ENCODE measurements around the gene EDAR. TPM values are rescaled to one million over a fixed set of nuclear protein-coding genes. Genes with fewer than 3 reads are reported as not detected.

Gene EDAR
- total and polyA plus RNA-seq, 2 of the 8 experiments (the other 6 are each of a cell fraction or from before 2014, with no cell fraction given), result not detected

DNA sequence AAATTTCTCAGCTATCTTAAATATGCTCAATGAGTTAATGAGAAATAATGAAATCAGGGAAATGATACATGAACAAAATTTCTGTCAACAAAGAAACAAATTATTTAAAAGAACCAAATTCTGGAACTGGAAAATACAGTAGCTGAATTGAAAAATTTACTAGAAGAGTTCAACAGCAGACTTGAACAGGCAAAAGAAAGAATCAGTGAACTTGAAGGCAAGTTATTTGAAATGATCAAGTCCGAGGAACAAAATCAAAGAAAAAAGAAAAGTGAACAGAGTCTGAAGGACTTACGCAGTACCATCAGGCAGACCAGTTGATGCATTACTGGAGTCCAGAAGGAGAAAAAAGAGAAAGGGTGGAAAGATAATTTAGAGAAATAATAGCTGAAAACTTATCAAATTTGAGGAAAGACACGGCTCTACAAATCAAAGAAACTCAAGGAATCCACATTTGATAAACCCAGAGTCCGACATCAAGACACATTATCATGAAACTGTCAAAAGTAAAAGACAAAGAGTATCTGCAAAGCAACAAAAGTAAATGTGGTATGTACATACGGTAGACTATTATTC lies 118.9 kb downstream of the EDAR start:
- H3K36me3 ChIP-seq (ENCODE audit: control insufficient read depth in 2 of 4, insufficient read depth in 4 of 4, low read length in 3 of 4), result peaks cover 0 to 8% (median 3%) of the 10 kb centered on the region in 4 experiments; a peak in 5 of 8 replicates
- H3K4me2 ChIP-seq (ENCODE audit: insufficient read depth in 1 of 2, low read depth in 2 of 2, low read length in 2 of 2), result no peak overlapping the region
- H3K18ac ChIP-seq (ENCODE audit: extremely low read depth, low read length), result no peak overlapping the region
- H4K20me1 ChIP-seq (replicated peaks in 1 of 2; ENCODE audit: control insufficient read depth in 1 of 2, insufficient read depth in 2 of 2, low read length in 2 of 2), result no peaks in the 10 kb centered on the region
- CTCF ChIA-PET (ENCODE audit: partially characterized antibody), result interaction anchor here (0.7 kb wide), 1 partner anchor 229 kb away, joined by 3 read pairs; no protein-coding TSS in a partner anchor
- no peak overlapping the region for H3K4ac ChIP-seq (replicated peaks; ENCODE audit: insufficient read length, low read depth, low read length)
- H2BK20ac ChIP-seq (ENCODE audit: low read length), result no peak overlapping the region
- no peak overlapping the region for H4K5ac ChIP-seq (ENCODE audit: insufficient read length, low read depth, low read length)
- DNase-seq (ENCODE audit: low read depth in 1 of 2, low spot score in 2 of 2) (no peak), FAIRE-seq (no peak)
- H3K23ac ChIP-seq (ENCODE audit: insufficient read length), result no peak overlapping the region
- no peaks in the 10 kb centered on the region for H3K9me3 ChIP-seq (ENCODE audit: insufficient read depth in 2 of 2, low read depth in 1 of 2, low read length in 1 of 2)
- no peak overlapping the region for H3K9ac ChIP-seq (replicated peaks in 1 of 4; ENCODE audit: extremely low read depth in 1 of 4, low read depth in 3 of 4, low read length in 3 of 4)
- no peaks in the 10 kb centered on the region for H3K27me3 ChIP-seq (replicated peaks in 1 of 4; ENCODE audit: control insufficient read depth in 3 of 4, extremely low read depth in 1 of 4, insufficient read depth in 3 of 4, low read length in 3 of 4)
- no peaks in the 10 kb centered on the region for H3K23me2 ChIP-seq (ENCODE audit: low read depth, low read length)
- H3K56ac ChIP-seq (replicated peaks; ENCODE audit: insufficient read length, low read depth, low read length), result no peak overlapping the region
- H3K27ac ChIP-seq (ENCODE audit: low read depth, low read length), result no peak overlapping the region
- H4K91ac ChIP-seq (replicated peaks; ENCODE audit: insufficient read length, low read length), result no peak overlapping the region
- H3K14ac ChIP-seq (ENCODE audit: insufficient read length), result no peak overlapping the region
- no peak overlapping the region for H2BK15ac ChIP-seq (ENCODE audit: low read length)
- no peak overlapping the region for H2BK5ac ChIP-seq (ENCODE audit: low read depth, low read length)
- POLR2A ChIA-PET (ENCODE audit: partially characterized antibody), result no interaction called here
- WGBS, 2 experiments (ENCODE audit: extremely low coverage in 1 of 2, insufficient coverage in 1 of 2, insufficient read length in 1 of 2, insufficient replicate concordance in 2 of 2, low coverage in 1 of 2, low lambda C conversion rate in 2 of 2, missing lambda C conversion rate in 1 of 2), result 94% methylated on average over 5 of the region's 5 CpGs; no CpG with 5 or more reads in 1 of the 2 experiments
- H2BK12ac ChIP-seq (ENCODE audit: low read depth, low read length), result no peak overlapping the region
- no peaks in the 10 kb centered on the region for H3K4me1 ChIP-seq (replicated peaks in 1 of 4; ENCODE audit: control insufficient read depth in 3 of 4, insufficient read depth in 4 of 4, low read length in 3 of 4)
- H2AK5ac ChIP-seq (ENCODE audit: low read depth, low read length), result no peak overlapping the region
- no peaks in the 10 kb centered on the region for H3K79me1 ChIP-seq (ENCODE audit: low read depth, low read length)
- H4K8ac ChIP-seq (ENCODE audit: extremely low read depth, insufficient read depth, low read length), result no peak overlapping the region
- no peaks in the 10 kb centered on the region for H3K79me2 ChIP-seq (ENCODE audit: control insufficient read depth in 1 of 2, insufficient read depth in 2 of 2, low read length in 2 of 2)
- TF ChIP-seq TAF7 (optimal IDR thresholded peaks at IDR 0.05; ENCODE audit: borderline replicate concordance, low read depth, low read length) (no peak), JUN (IDR thresholded peaks at IDR 0.05; ENCODE audit: low read depth, low read length) (no peak), POLR2A (IDR thresholded peaks at IDR 0.05; ENCODE audit: control extremely low read depth in 1 of 2, low read depth in 2 of 2, low read length in 2 of 2) (no peak), BRCA1 (IDR thresholded peaks at IDR 0.05; ENCODE audit: low read depth, low read length) (no peak), KDM1A (IDR thresholded peaks at IDR 0.05; ENCODE audit: borderline replicate concordance, low read length) (no peak), USF2 (IDR thresholded peaks at IDR 0.05; ENCODE audit: low read length) (no peak), RNF2 (IDR thresholded peaks at IDR 0.05; ENCODE audit: borderline replicate concordance, low read depth, low read length, missing control alignments, poor library complexity, severe bottlenecking) (no peak), BACH1 (IDR thresholded peaks at IDR 0.05; ENCODE audit: low read length) (no peak), CTBP2 (IDR thresholded peaks at IDR 0.05; ENCODE audit: borderline replicate concordance, insufficient read depth, insufficient read length, low read length) (no peak), BCL11A (IDR thresholded peaks at IDR 0.05; ENCODE audit: low read depth in 2 of 2, low read length in 2 of 2) (no peak), TEAD4 (IDR thresholded peaks at IDR 0.05; ENCODE audit: low read depth, low read length) (no peak), YY1 (IDR thresholded peaks at IDR 0.05; ENCODE audit: low read depth, low read length) (no peak), SAP30 (IDR thresholded peaks at IDR 0.05; ENCODE audit: insufficient read depth, insufficient replicate concordance, low read length) (no peak)
- H2AFZ ChIP-seq (ENCODE audit: low read length), result no peak overlapping the region
- no peak overlapping the region for H2BK120ac ChIP-seq (replicated peaks; ENCODE audit: low read depth, low read length)
- no peak overlapping the region for H3K4me3 ChIP-seq (ENCODE audit: extremely low read depth in 1 of 4, insufficient read depth in 2 of 4, low read depth in 3 of 4, low read length in 4 of 4)

Measured in H1 (cell line).